Testis (tissue), 3 donors: ENCODE data around the gene ITPK1. TPM values are rescaled to one million over a fixed set of nuclear protein-coding genes. Genes with fewer than 3 reads are reported as not detected.

Experiments
- DNase-seq: peaks from one replicate; pipeline ENCODE4 v3.0.0-alpha.2; 2019
- H3K27ac ChIP-seq, 2 donors: fragments of 200-600 bp; sonication (generic); one replicate each; pipeline ENCODE4 v1.5.1; 2019
- H3K27me3 ChIP-seq: fragments of 200-600 bp; sonication (generic); one replicate; pipeline ENCODE4 v1.5.1; 2019
- H3K36me3 ChIP-seq: fragments of 200-600 bp; sonication (generic); one replicate; pipeline ENCODE4 v1.5.1; 2017; ENCODE audit warnings: low read depth; ENCODE audit errors: missing control alignments
- H3K4me1 ChIP-seq: fragments of 200-600 bp; sonication (generic); one replicate; pipeline ENCODE4 v1.5.1; 2019
- H3K4me3 ChIP-seq, 2 donors: fragments of 200-600 bp; sonication (generic); one replicate each; pipeline ENCODE4 v1.5.1; 2017 to 2019
- H3K9me3 ChIP-seq: fragments of 200-600 bp; sonication (generic); one replicate; pipeline ENCODE4 v1.5.1; 2017
- POLR2A ChIP-seq: fragments of 450-650 bp; IDR thresholded peaks from one replicate; pipeline ENCODE4 v1.6.1; 2017; ENCODE audit warnings: antibody characterized with exemption, mild to moderate bottlenecking, moderate library complexity
- WGBS, 2 donors: methylation state at CpG; one replicate each; pipeline ENCODE4 v1.1.5; 2018; 5-methylcytosine and 5-hydroxymethylcytosine counted together
- intact Hi-C: fragments of 100-400 bp; cut with DNase I; formaldehyde crosslinking; loops from one replicate; pipeline ENCODE4 v1.15.1; 2023; ENCODE audit warnings: low total_unique reads
- polyA plus RNA-seq: library from polyadenylated mRNA; stranded (reverse); fragments of 350-450 nt; fragmentation: Illumina TruSeq; extraction: RNeasy Lipid Tissue Mini Kit (QIAGEN cat#74804); gene quantifications from one replicate; pipeline ENCODE4 v1.2.3, GENCODE V29; 2014; ENCODE audit warnings: low read depth, low replicate concordance; ENCODE audit not compliant: insufficient read depth
- total RNA-seq, 2 donors: library from RNA; depleted of rRNA; stranded (reverse); fragments of >200 nt; gene quantifications; one replicate each; pipeline ENCODE4 v1.2.3, GENCODE V29; 2016
- TF ChIP-seq, protein P1 (sequence below), 3 experiments: fragments of 450-650 bp in 2 of 3; fragments of 200-600 bp in 1 of 3; sonication (generic) in 1 of 3; IDR thresholded peaks; one replicate each; pipeline ENCODE4 v1.5.1; 2016 to 2019; ENCODE audit warnings: antibody characterized with exemption in 3 of 3, mild to moderate bottlenecking in 2 of 3, moderate library complexity in 1 of 3

ITPK1 gene
- total and polyA plus RNA-seq, 3 donors from 2014 or later: 78.3 to 92.5 (median 90.6) TPM

DNA sequence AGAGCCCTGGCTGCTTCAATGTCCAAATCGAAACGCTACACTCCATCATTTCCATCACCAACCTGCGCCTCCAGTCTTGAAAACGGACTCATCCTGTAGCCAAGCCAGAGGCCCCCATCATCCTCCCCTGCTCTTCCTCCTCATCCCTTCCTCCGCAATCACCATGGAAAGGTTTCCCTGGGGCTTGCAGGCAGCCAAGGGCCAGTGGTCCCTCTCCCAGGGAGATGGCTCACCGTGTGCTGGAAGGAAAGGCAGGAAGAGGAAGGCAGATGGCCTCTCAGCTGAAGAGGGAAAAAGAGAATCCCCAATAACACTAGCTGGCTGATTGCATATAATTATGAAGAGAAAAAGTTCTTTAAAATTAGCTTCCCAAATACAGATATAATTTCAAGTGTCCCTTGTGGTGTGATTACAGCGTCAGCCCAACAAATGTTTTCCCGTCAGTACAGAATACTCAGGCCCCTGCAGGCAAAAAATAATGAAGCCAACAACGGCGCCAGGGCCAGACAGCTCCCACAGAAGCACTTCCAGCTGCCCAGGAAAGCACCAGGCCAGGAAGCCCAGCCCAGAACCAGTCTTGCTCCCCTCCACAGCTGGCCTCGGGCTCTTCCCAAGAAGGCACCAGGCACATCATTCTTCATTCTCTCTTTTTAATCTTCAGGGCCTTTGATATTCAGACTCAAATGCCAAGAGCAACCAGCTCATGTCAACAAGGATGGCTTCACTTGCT, 24.7 kb downstream of the ITPK1 start:
- H3K4me3 ChIP-seq: no peak overlapping the region
- H3K36me3 ChIP-seq: no peaks in the 10 kb centered on the region
- H3K27me3 ChIP-seq: no peaks in the 10 kb centered on the region
- peaks cover 24% of the 10 kb centered on the region for H3K4me1 ChIP-seq
- H3K27ac ChIP-seq: no peak overlapping the region
- no peaks in the 10 kb centered on the region for H3K9me3 ChIP-seq
- peak; percentile 46 for DNase-seq
- TF ChIP-seq, protein P1, sequence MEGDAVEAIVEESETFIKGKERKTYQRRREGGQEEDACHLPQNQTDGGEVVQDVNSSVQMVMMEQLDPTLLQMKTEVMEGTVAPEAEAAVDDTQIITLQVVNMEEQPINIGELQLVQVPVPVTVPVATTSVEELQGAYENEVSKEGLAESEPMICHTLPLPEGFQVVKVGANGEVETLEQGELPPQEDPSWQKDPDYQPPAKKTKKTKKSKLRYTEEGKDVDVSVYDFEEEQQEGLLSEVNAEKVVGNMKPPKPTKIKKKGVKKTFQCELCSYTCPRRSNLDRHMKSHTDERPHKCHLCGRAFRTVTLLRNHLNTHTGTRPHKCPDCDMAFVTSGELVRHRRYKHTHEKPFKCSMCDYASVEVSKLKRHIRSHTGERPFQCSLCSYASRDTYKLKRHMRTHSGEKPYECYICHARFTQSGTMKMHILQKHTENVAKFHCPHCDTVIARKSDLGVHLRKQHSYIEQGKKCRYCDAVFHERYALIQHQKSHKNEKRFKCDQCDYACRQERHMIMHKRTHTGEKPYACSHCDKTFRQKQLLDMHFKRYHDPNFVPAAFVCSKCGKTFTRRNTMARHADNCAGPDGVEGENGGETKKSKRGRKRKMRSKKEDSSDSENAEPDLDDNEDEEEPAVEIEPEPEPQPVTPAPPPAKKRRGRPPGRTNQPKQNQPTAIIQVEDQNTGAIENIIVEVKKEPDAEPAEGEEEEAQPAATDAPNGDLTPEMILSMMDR (IDR thresholded peaks at IDR 0.05): no peak
- TF ChIP-seq POLR2A: no peak
- intact Hi-C loops: no loop called here
- WGBS, 2 donors: 49 to 57% methylated on average over 11 of the region's 11 CpGs

DNA sequence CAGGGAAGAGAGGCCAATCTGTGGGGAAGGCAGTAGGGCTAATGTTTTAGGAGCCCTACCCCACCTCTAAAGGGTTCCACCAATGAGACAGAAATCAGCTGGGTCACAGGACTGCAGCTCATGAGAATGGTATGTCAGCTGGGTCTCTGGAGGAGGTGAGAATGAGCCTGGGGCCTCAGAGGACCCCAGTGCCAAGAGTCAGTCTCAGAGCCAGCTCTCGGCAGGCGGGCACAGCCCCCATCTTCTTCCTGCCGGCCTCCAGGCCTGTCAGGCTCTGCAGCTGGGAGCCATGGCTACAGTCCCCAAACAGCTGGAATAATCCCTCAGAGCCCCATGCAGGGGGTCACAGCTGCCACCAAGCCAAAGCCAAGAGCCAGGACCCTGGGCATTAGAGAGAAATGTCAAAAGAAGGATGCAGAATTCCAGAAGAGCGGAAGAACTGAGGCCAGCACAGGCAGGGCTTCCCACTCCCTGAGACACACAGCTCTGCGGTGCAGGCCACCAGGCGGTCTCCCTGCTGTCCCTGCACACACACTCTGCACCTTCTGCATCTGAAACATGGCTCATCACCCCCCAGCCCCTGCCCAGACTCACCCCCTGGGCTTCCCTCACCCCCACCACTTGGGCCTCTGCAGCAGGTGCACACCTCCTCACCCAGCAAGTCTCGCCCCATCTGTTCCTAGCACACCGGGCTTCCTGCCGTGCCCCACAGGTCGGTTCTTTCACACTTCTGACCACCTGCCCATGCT, 26.0 kb downstream of the ITPK1 start:
- WGBS, 2 donors: 85 to 93% methylated on average over 7 to 10 of the region's 10 CpGs
- peaks cover 24% of the 10 kb centered on the region for H3K4me1 ChIP-seq
- no peaks in the 10 kb centered on the region for H3K27me3 ChIP-seq
- intact Hi-C loops: no loop called here
- H3K9me3 ChIP-seq: no peaks in the 10 kb centered on the region
- no peak overlapping the region for H3K4me3 ChIP-seq
- H3K36me3 ChIP-seq: no peaks in the 10 kb centered on the region
- TF ChIP-seq, protein P1 (IDR thresholded peaks at IDR 0.05): no peak
- TF ChIP-seq POLR2A: no peak
- no peak for DNase-seq
- no peak overlapping the region for H3K27ac ChIP-seq

DNA sequence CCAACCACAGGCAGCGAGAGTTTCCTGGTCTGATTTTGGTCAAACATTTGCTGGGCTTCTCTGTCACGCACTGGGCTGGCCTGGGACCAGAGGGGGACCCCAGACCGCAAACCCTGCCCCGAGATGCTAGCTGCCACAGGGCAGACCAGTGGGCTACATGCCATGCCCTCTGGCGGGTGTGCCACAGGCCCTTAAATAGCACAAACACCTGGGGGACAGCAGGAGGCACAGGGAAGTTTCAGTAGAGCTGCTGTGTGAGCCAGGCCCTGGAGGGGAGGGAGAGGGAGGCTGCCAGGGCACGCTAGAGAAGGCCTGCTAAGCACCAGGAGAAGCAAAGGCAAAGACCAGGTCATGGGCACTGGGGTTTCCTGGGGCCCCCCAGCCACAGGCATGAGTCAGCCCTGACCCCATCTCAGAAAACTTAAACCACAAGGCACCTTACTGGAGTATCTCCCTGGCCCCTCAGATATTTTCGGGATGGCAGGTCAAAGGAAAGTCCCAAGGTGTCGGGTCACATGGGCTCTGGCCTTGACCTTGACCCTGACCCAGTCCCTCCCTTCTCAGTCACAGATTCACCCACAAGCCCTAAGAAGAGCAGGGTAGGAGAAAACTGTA, 29.2 kb downstream of the ITPK1 start:
- Histone ChIP-seq H3K4me3 (no peak overlapping the region), H3K27ac (no peak overlapping the region), H3K27me3 (no peaks in the 10 kb centered on the region), H3K4me1 (peaks cover 15% of the 10 kb centered on the region), H3K9me3 (no peaks in the 10 kb centered on the region), H3K36me3 (no peaks in the 10 kb centered on the region)
- DNase-seq: no peak
- 71 to 82% methylated on average over 5 to 8 of the region's 8 CpGs for WGBS, 2 donors
- intact Hi-C loops: no loop called here
- TF ChIP-seq, protein P1 (IDR thresholded peaks at IDR 0.05): no peak
- no peak for TF ChIP-seq POLR2A

DNA sequence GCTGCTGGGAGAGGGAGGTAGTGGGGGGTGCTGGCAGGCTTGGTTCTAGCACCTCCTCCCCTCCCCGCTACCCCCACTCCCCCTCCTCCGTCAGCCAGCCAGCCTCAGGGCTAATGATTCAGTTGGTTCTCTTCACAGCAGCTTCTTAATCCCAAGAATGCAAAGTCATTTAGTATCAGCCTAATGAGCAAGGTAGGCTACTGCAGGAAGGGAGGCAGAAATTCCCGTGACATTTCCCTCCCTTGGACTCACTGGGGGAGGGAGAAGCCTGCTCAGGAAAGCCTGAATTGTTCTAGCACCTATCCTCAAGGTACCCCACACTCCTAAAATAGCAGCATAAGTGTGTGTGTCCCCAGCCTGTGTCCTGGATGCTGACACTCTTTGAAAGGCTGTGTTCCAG, 29.8 kb downstream of the ITPK1 start:
- intact Hi-C loops: no loop called here
- TF ChIP-seq, protein P1 (IDR thresholded peaks at IDR 0.05): no peak
- no peak for TF ChIP-seq POLR2A
- peaks cover 9% of the 10 kb centered on the region for H3K4me1 ChIP-seq
- H3K36me3 ChIP-seq: no peaks in the 10 kb centered on the region
- no peaks in the 10 kb centered on the region for H3K9me3 ChIP-seq
- no peak overlapping the region for H3K27ac ChIP-seq
- DNase-seq: no peak
- no peak overlapping the region for H3K4me3 ChIP-seq
- 53 to 74% methylated on average over 2 to 3 of the region's 3 CpGs for WGBS, 2 donors
- H3K27me3 ChIP-seq: no peaks in the 10 kb centered on the region
